ENCODE results near the gene THSD7A.

DNA sequence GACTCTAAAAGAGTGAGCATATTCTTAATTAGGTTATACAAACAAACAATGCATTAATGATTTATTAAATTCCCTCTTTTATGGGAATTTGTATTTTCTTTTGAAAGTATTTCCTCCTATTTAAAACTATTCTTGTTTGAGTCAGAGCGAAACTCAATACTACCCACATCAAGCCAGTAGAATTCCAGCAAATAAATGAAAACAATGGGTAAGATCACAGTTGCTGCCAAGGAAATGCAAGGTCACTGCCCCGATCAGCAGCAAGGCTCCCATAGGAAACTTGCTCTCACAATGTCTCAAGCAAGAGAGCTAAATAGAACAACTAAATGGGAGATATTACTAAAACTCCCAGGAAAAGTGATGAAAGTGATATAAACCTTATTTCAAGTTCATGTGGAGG lies 206.3 kb downstream of the THSD7A start:
- TF ChIP-seq CTCF (IDR thresholded peaks at IDR 0.05; ENCODE audit: poor library complexity), result no peak
- TF ChIP-seq EZH2phosphoT487 (IDR thresholded peaks at IDR 0.05; ENCODE audit: low read depth, severe bottlenecking, unreplicated experiment), result no peak

All from hepatocyte (in vitro differentiated cells).